GM12878 (cell line): ENCODE measurements around the gene MATN1. TPM values are rescaled to one million over a fixed set of nuclear protein-coding genes. Genes with fewer than 3 reads are reported as not detected.
A peak's percentile ranks its signal among the peaks of the same experiment; 100 is the strongest.

Source experiments
- ASH2L ChIP-seq: fragments of 300-600, 200-600 bp; sonication (generic); IDR thresholded peaks from 2 replicates; pipeline ENCODE4 v1.6.1; 2017; ENCODE audit warnings: low read depth, mild to moderate bottlenecking, borderline replicate concordance
- BRCA1 ChIP-seq: IDR thresholded peaks from 2 replicates; pipeline ENCODE4 v1.6.1; 2011; ENCODE audit warnings: low read depth, low read length, improper control_type of control experiment
- CBFB ChIP-seq: IDR thresholded peaks from 2 replicates; pipeline ENCODE4 v1.6.1; 2016; ENCODE audit warnings: antibody characterized with exemption, low read depth
- FOS ChIP-seq: IDR thresholded peaks from 3 replicates; pipeline ENCODE4 v1.6.1; 2011; ENCODE audit warnings: borderline replicate concordance; ENCODE audit not compliant: insufficient read length; ENCODE audit errors: extremely low read depth
- GATAD2B ChIP-seq: fragments of 450-650 bp; conservative IDR thresholded peaks from 2 replicates; pipeline ENCODE4 v1.6.1; 2017; ENCODE audit warnings: low read depth, mild to moderate bottlenecking, moderate library complexity
- MXI1 ChIP-seq: fragments of 150-350 bp; IDR thresholded peaks from 2 replicates; pipeline ENCODE4 v1.6.1; 2011; ENCODE audit warnings: low read depth, mild to moderate bottlenecking, inconsistent platforms, low read length, improper control_type of control experiment
- RAD21 ChIP-seq: IDR thresholded peaks from 2 replicates; pipeline ENCODE4 v1.6.1; 2011; ENCODE audit warnings: mild to moderate bottlenecking, low read depth, low read length, moderate library complexity; ENCODE audit not compliant: insufficient read depth
- RCOR1 ChIP-seq: conservative IDR thresholded peaks from 2 replicates; pipeline ENCODE4 v1.6.1; 2012; ENCODE audit warnings: low read depth, low read length, improper control_type of control experiment
- SIN3A ChIP-seq: IDR thresholded peaks from 2 replicates; pipeline ENCODE4 v1.6.1; 2012; ENCODE audit warnings: low read depth, low read length, improper control_type of control experiment
- SMAD5 ChIP-seq: IDR thresholded peaks from 2 replicates; pipeline ENCODE4 v1.6.1; 2016; ENCODE audit warnings: antibody characterized with exemption, low read depth
- STAT1 ChIP-seq: fragments of 450-650 bp; conservative IDR thresholded peaks from 2 replicates; pipeline ENCODE4 v1.6.1; 2014; ENCODE audit warnings: antibody characterized with exemption, mild to moderate bottlenecking
- USF1 ChIP-seq: IDR thresholded peaks from 2 replicates; pipeline ENCODE4 v1.6.1; 2011; ENCODE audit warnings: borderline replicate concordance, low read depth, mild to moderate bottlenecking, moderate library complexity, mixed read lengths, low read length; ENCODE audit not compliant: insufficient read depth; ENCODE audit errors: extremely low read length
- YBX1 ChIP-seq: fragments of 450-650 bp; IDR thresholded peaks from 2 replicates; pipeline ENCODE4 v1.6.1; 2016; ENCODE audit warnings: antibody characterized with exemption
- polyA plus RNA-seq, 11 experiments: library from polyadenylated mRNA; depleted of rRNA in 4 of 11; unstranded in 6 of 11; stranded (reverse) in 5 of 11; fragments of >200 nt; fragmentation: Nextera tagmentation in 4 of 11; fragmentation: Illumina TruSeq in 1 of 11; extraction: Ambion mirVana in 4 of 11; extraction: Trizol in 1 of 11; gene quantifications; 1 replicate in 1 of 11; 2 replicates in 10 of 11; pipeline versions ENCODE4 v1.2.1 to v1.2.3, GENCODE V29; 2011 to 2016; ENCODE audit warnings: inconsistent platforms in 2 of 11, missing spikeins in 2 of 11, low read depth in 1 of 11
- total RNA-seq, 4 experiments: library from RNA; depleted of rRNA in 3 of 4; stranded (reverse); fragments of >200 nt in 3 of 4; fragmentation: Illumina TruSeq in 1 of 4; extraction: Trizol in 1 of 4; gene quantifications; 2 replicates each; pipeline versions ENCODE4 v1.2.1 to v1.2.3, GENCODE V29; 2013 to 2021
- TF ChIP-seq, protein P1 (sequence below): IDR thresholded peaks from 2 replicates; pipeline ENCODE4 v1.6.1; 2011; ENCODE audit warnings: borderline replicate concordance, low read depth, mild to moderate bottlenecking, moderate library complexity, low read length; ENCODE audit not compliant: insufficient read depth, poor library complexity, severe bottlenecking
- TF ChIP-seq, protein P2 (sequence below): fragments of 450-650 bp; formaldehyde crosslinking; IDR thresholded peaks from 2 replicates; pipeline ENCODE4 v1.4.0; 2020; ENCODE audit warnings: mild to moderate bottlenecking, moderate library complexity
- TF ChIP-seq, protein P3 (sequence below): fragments of 450-650 bp; formaldehyde crosslinking; IDR thresholded peaks from 2 replicates; pipeline ENCODE4 v1.5.0; 2022; ENCODE audit warnings: mild to moderate bottlenecking, missing genetic modification characterization
- TF ChIP-seq, protein P4 (sequence below): fragments of 450-650 bp; IDR thresholded peaks from 2 replicates; pipeline ENCODE4 v1.6.1; 2018; ENCODE audit warnings: borderline replicate concordance, mild to moderate bottlenecking; ENCODE audit not compliant: partially characterized antibody

The MATN1 gene
- total and polyA plus RNA-seq, 10 of the 15 experiments (the other 5 are each of a cell fraction or from before 2014, with no cell fraction given) = 0.04 to 0.50 (median 0.10) TPM; not detected in 1

DNA sequence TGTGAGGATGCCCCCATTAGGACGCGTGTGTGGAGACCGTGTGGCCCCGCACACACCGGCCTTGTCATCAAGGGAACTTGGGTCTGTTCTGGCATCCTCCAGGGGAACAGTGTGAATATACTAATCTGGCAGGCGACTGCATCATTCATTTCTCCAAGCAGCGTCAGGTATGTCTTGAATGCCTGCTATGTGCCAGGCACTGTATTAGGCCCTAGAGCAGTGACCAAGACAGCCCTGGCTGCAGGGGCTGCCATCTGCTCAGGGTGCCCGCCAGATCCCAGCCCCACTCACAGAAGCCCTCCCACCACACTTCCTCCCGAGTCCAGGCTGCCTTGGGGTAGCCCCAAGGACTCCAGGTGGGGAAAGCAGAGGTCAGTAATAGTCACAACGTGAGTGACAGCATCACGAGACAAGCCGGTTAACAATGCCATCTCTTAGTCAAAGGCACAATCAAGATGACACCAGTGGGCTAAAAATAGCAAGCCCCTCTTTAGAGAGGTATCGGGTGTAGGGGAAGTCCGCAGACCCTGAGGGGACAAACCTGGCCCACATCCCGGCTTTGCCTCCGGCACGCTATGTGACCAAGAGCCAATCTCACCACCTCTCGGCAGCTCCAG, 41.7 kb upstream of the MATN1 start (continued):
- TF ChIP-seq RAD21 (peak; percentile 7; the same call in 1 of the 2 replicates), GATAD2B (0 out of 2 replicates have a peak, but pooled peaks have one; percentile 39), ASH2L (no peak), SMAD5 (no peak), YBX1 (no peak), SIN3A (0 out of 2 replicates have a peak, but pooled peaks have one; percentile 17), MXI1 (no peak), RCOR1 (no peak), BRCA1 (no peak), USF1 (no peak), CBFB (peak; percentile 81), FOS (no peak), STAT1 (no peak)
- TF ChIP-seq, protein P1, sequence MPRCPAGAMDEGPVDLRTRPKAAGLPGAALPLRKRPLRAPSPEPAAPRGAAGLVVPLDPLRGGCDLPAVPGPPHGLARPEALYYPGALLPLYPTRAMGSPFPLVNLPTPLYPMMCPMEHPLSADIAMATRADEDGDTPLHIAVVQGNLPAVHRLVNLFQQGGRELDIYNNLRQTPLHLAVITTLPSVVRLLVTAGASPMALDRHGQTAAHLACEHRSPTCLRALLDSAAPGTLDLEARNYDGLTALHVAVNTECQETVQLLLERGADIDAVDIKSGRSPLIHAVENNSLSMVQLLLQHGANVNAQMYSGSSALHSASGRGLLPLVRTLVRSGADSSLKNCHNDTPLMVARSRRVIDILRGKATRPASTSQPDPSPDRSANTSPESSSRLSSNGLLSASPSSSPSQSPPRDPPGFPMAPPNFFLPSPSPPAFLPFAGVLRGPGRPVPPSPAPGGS = peak; percentile 88
- TF ChIP-seq, protein P2, sequence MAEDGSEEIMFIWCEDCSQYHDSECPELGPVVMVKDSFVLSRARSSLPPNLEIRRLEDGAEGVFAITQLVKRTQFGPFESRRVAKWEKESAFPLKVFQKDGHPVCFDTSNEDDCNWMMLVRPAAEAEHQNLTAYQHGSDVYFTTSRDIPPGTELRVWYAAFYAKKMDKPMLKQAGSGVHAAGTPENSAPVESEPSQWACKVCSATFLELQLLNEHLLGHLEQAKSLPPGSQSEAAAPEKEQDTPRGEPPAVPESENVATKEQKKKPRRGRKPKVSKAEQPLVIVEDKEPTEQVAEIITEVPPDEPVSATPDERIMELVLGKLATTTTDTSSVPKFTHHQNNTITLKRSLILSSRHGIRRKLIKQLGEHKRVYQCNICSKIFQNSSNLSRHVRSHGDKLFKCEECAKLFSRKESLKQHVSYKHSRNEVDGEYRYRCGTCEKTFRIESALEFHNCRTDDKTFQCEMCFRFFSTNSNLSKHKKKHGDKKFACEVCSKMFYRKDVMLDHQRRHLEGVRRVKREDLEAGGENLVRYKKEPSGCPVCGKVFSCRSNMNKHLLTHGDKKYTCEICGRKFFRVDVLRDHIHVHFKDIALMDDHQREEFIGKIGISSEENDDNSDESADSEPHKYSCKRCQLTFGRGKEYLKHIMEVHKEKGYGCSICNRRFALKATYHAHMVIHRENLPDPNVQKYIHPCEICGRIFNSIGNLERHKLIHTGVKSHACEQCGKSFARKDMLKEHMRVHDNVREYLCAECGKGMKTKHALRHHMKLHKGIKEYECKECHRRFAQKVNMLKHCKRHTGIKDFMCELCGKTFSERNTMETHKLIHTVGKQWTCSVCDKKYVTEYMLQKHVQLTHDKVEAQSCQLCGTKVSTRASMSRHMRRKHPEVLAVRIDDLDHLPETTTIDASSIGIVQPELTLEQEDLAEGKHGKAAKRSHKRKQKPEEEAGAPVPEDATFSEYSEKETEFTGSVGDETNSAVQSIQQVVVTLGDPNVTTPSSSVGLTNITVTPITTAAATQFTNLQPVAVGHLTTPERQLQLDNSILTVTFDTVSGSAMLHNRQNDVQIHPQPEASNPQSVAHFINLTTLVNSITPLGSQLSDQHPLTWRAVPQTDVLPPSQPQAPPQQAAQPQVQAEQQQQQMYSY (CRISPR knock-in tag) = no peak
- TF ChIP-seq, protein P3, sequence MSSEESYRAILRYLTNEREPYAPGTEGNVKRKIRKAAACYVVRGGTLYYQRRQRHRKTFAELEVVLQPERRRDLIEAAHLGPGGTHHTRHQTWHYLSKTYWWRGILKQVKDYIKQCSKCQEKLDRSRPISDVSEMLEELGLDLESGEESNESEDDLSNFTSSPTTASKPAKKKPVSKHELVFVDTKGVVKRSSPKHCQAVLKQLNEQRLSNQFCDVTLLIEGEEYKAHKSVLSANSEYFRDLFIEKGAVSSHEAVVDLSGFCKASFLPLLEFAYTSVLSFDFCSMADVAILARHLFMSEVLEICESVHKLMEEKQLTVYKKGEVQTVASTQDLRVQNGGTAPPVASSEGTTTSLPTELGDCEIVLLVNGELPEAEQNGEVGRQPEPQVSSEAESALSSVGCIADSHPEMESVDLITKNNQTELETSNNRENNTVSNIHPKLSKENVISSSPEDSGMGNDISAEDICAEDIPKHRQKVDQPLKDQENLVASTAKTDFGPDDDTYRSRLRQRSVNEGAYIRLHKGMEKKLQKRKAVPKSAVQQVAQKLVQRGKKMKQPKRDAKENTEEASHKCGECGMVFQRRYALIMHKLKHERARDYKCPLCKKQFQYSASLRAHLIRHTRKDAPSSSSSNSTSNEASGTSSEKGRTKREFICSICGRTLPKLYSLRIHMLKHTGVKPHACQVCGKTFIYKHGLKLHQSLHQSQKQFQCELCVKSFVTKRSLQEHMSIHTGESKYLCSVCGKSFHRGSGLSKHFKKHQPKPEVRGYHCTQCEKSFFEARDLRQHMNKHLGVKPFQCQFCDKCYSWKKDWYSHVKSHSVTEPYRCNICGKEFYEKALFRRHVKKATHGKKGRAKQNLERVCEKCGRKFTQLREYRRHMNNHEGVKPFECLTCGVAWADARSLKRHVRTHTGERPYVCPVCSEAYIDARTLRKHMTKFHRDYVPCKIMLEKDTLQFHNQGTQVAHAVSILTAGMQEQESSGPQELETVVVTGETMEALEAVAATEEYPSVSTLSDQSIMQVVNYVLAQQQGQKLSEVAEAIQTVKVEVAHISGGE (CRISPR knock-in tag) = no peak
- TF ChIP-seq, protein P4, sequence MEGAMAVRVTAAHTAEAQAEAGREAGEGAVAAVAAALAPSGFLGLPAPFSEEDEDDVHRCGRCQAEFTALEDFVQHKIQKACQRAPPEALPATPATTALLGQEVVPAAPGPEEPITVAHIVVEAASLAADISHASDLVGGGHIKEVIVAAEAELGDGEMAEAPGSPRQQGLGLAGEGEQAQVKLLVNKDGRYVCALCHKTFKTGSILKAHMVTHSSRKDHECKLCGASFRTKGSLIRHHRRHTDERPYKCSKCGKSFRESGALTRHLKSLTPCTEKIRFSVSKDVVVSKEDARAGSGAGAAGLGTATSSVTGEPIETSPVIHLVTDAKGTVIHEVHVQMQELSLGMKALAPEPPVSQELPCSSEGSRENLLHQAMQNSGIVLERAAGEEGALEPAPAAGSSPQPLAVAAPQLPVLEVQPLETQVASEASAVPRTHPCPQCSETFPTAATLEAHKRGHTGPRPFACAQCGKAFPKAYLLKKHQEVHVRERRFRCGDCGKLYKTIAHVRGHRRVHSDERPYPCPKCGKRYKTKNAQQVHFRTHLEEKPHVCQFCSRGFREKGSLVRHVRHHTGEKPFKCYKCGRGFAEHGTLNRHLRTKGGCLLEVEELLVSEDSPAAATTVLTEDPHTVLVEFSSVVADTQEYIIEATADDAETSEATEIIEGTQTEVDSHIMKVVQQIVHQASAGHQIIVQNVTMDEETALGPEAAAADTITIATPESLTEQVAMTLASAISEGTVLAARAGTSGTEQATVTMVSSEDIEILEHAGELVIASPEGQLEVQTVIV = no peak
